Chondrocyte (in vitro differentiated cells): Measurements from ENCODE around the gene GLI2. TPM values are rescaled to one million over a fixed set of nuclear protein-coding genes. Genes with fewer than 3 reads are reported as not detected.
A peak's percentile ranks its signal among the peaks of the same experiment; 100 is the strongest.

Source experiments
- DNase-seq: peaks from one replicate; pipeline ENCODE4 v3.0.0; 2021; ENCODE audit warnings: mixed read lengths, low spot score
- H3K27ac Mint-ChIP-seq: one replicate; pipeline ENCODE4 v1.8.0; 2021; ENCODE audit warnings: mild to moderate bottlenecking, moderate library complexity, mixed read lengths; ENCODE audit not compliant: unreplicated experiment
- H3K27me3 Mint-ChIP-seq: 2 replicates; pipeline ENCODE4 v1.8.0; 2021; ENCODE audit warnings: low read depth, mixed read lengths
- H3K36me3 Mint-ChIP-seq: 2 replicates; pipeline ENCODE4 v1.8.0; 2021; ENCODE audit warnings: low read depth, mixed read lengths
- H3K4me1 Mint-ChIP-seq: 2 replicates; pipeline ENCODE4 v1.8.0; 2021; ENCODE audit warnings: low read depth, mild to moderate bottlenecking, mixed read lengths
- H3K4me3 Mint-ChIP-seq: one replicate; pipeline ENCODE4 v1.8.0; 2021; ENCODE audit warnings: mild to moderate bottlenecking, moderate library complexity, mixed read lengths; ENCODE audit not compliant: unreplicated experiment
- H3K9me3 Mint-ChIP-seq: 2 replicates; pipeline ENCODE4 v1.8.0; 2021; ENCODE audit warnings: low read depth, mixed read lengths
- CTCF ChIP-seq: fragments of 200-600 bp; sonication (generic); IDR thresholded peaks from 2 replicates; pipeline ENCODE4 v1.5.0; 2021; ENCODE audit warnings: antibody characterized with exemption, mild to moderate bottlenecking, moderate library complexity
- total RNA-seq: library from RNA; stranded (reverse); gene quantifications from 3 replicates; pipeline ENCODE4 v1.2.1, GENCODE V29; 2021

GLI2 gene
- total RNA-seq, 1 donor from 2014 or later = 36.0 TPM

GRCh38 chr2:120777787-120778186, 42.1 kb downstream of the GLI2 start:
- Mint-ChIP-seq H3K27ac (no peak overlapping the region), H3K9me3 (no peaks in the 10 kb centered on the region), H3K4me1 (peaks cover 7% of the 10 kb centered on the region), H3K27me3 (no peaks in the 10 kb centered on the region), H3K36me3 (no peaks in the 10 kb centered on the region), H3K4me3 (no peak overlapping the region)
- DNase-seq = peak; percentile 44
- no peak for TF ChIP-seq CTCF

DNA sequence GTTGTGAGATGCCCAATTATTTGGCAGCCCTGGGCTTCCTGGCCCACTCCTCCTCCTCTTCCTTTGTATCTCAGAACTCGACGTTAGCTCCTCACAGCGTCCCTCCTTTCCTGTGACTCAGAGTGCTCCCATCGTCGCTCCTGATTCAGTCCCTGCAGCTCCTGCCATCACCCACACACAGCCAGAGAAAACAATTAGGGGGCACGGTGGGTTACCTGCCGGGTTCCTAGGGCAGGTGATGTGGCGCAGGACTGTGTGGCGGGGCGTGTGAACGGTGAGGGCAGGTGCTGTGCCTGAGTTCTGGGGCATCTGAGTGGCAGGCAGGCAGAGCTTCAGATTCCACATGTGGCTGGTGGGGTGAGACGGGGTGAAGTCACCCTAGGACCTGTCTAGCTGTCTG, 42.6 kb downstream of the GLI2 start:
- peak; percentile 69 for DNase-seq
- Mint-ChIP-seq H3K9me3 (no peaks in the 10 kb centered on the region), H3K4me3 (no peak overlapping the region), H3K27ac (no peak overlapping the region), H3K4me1 (peaks cover 5% of the 10 kb centered on the region), H3K36me3 (no peaks in the 10 kb centered on the region), H3K27me3 (no peaks in the 10 kb centered on the region)
- no peak for TF ChIP-seq CTCF

GRCh38 chr2:120779781-120780283, 44.2 kb downstream of the GLI2 start:
- Mint-ChIP-seq H3K27me3 (no peaks in the 10 kb centered on the region), H3K36me3 (no peaks in the 10 kb centered on the region), H3K27ac (peak overlapping the region; percentile 95), H3K4me1 (peaks cover 14% of the 10 kb centered on the region), H3K4me3 (peak overlapping the region; percentile 1), H3K9me3 (no peaks in the 10 kb centered on the region)
- no peak for DNase-seq
- peak; percentile 68 for TF ChIP-seq CTCF

DNA sequence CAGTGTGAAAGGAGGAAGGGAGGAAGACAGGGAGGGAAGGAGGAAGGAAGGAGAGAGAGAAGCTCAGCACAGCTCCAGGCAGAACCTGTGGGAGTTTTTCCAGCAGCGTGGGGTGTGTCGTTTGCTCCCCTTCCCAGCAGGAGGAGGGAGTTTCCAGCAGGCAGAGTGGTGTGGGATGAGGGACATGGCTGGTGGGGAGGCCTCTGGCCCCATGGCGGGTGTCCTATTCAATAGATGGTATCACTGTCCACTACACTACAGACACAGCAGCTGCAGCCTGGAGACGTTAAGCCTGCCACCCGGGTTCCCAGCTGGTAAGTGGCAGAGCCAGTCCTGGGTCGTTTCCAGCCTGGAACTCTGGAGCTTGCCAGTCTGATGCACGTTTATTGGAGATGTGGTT, 44.7 kb downstream of the GLI2 start:
- no peak for DNase-seq
- no peaks in the 10 kb centered on the region for H3K36me3 Mint-ChIP-seq
- no peaks in the 10 kb centered on the region for H3K9me3 Mint-ChIP-seq
- TF ChIP-seq CTCF = peak; percentile 43
- peaks cover 14% of the 10 kb centered on the region for H3K4me1 Mint-ChIP-seq
- no peaks in the 10 kb centered on the region for H3K27me3 Mint-ChIP-seq
- peak overlapping the region; percentile 95 for H3K27ac Mint-ChIP-seq
- no peak overlapping the region for H3K4me3 Mint-ChIP-seq

DNA sequence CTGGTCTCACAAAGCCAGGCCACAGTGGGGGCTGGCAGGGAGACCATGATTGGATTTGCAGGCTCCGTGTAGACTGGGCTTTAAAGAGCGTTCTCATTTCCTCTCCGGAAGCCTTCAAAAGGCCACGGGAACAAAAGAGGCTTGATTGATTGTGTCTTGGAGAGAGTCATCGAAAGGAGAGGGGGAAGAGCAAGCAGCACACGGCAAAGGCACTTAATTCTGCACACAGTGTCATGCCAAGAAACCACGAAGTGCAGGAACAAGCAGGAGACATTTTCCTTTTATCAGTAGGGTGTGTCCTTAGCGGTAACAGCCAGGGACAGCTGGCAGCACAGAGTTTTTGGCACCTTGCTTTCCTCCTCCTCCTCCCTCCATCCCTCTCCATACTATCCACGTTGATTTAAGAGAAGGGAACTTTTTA, 47.7 kb downstream of the GLI2 start:
- Mint-ChIP-seq H3K4me3 (no peak overlapping the region), H3K9me3 (no peaks in the 10 kb centered on the region), H3K36me3 (peaks cover 1% of the 10 kb centered on the region), H3K4me1 (peaks cover 30% of the 10 kb centered on the region), H3K27ac (no peak overlapping the region), H3K27me3 (no peaks in the 10 kb centered on the region)
- no peak for TF ChIP-seq CTCF
- no peak for DNase-seq
